ENCODE data around the gene NTM.

Gene NTM

GRCh38 chr11:132125988-132126871 is 755.8 kb downstream of the NTM start:
- Histone ChIP-seq H3K9me3 (ENCODE audit: control insufficient read depth in 2 of 2, low read length in 2 of 2) (no peaks in the 10 kb centered on the region), H3K27me3 (ENCODE audit: control insufficient read depth in 1 of 2, insufficient read depth in 2 of 2, low read length in 2 of 2) (peaks cover 0 to 6% of the 10 kb centered on the region in 2 donors), H3K4me3 (ENCODE audit: low read length in 2 of 2) (peak overlapping the region; percentile 26 to 69), H3K36me3 (ENCODE audit: control insufficient read depth in 2 of 2, insufficient read depth in 2 of 2, low read length in 2 of 2) (no peaks in the 10 kb centered on the region), H3K4me1 (ENCODE audit: control insufficient read depth, insufficient read depth, low read length) (peaks cover 15% of the 10 kb centered on the region), H3K9ac (ENCODE audit: low read length in 2 of 2) (peak overlapping the region; percentile 54 to 68), H3K27ac (ENCODE audit: low read length) (no peak overlapping the region)

GRCh38 chr11:132126973-132127899 is 756.8 kb downstream of the NTM start:
- H3K27me3 ChIP-seq (ENCODE audit: control insufficient read depth in 1 of 2, insufficient read depth in 2 of 2, low read length in 2 of 2): peaks cover 0 to 6% of the 10 kb centered on the region in 2 donors
- H3K27ac ChIP-seq (ENCODE audit: low read length): no peak overlapping the region
- H3K4me1 ChIP-seq (ENCODE audit: control insufficient read depth, insufficient read depth, low read length): peaks cover 15% of the 10 kb centered on the region
- peak overlapping the region in 1 of 2 donors; percentile 54 for H3K9ac ChIP-seq (ENCODE audit: low read length in 2 of 2)
- peak overlapping the region; percentile 26 to 69 for H3K4me3 ChIP-seq (ENCODE audit: low read length in 2 of 2)
- no peaks in the 10 kb centered on the region for H3K9me3 ChIP-seq (ENCODE audit: control insufficient read depth in 2 of 2, low read length in 2 of 2)
- H3K36me3 ChIP-seq (ENCODE audit: control insufficient read depth in 2 of 2, insufficient read depth in 2 of 2, low read length in 2 of 2): no peaks in the 10 kb centered on the region

GRCh38 chr11:132127900-132128288 is 757.5 kb downstream of the NTM start:
- Histone ChIP-seq H3K36me3 (ENCODE audit: control insufficient read depth in 2 of 2, insufficient read depth in 2 of 2, low read length in 2 of 2) (no peaks in the 10 kb centered on the region), H3K27me3 (ENCODE audit: control insufficient read depth in 1 of 2, insufficient read depth in 2 of 2, low read length in 2 of 2) (peaks cover 0 to 6% of the 10 kb centered on the region in 2 donors), H3K4me3 (ENCODE audit: low read length in 2 of 2) (no peak overlapping the region), H3K27ac (ENCODE audit: low read length) (no peak overlapping the region), H3K9ac (ENCODE audit: low read length in 2 of 2) (no peak overlapping the region), H3K4me1 (ENCODE audit: control insufficient read depth, insufficient read depth, low read length) (peaks cover 13% of the 10 kb centered on the region), H3K9me3 (ENCODE audit: control insufficient read depth in 2 of 2, low read length in 2 of 2) (no peaks in the 10 kb centered on the region)

GRCh38 chr11:132131047-132131446 is 760.6 kb downstream of the NTM start:
- no peak overlapping the region for H3K9ac ChIP-seq (ENCODE audit: low read length in 2 of 2)

GRCh38 chr11:132131961-132132360 is 761.5 kb downstream of the NTM start:
- Histone ChIP-seq H3K36me3 (ENCODE audit: control insufficient read depth in 2 of 2, insufficient read depth in 2 of 2, low read length in 2 of 2) (no peaks in the 10 kb centered on the region), H3K27ac (ENCODE audit: low read length) (no peak overlapping the region), H3K9me3 (ENCODE audit: control insufficient read depth in 2 of 2, low read length in 2 of 2) (no peaks in the 10 kb centered on the region), H3K9ac (ENCODE audit: low read length in 2 of 2) (no peak overlapping the region), H3K27me3 (ENCODE audit: control insufficient read depth in 1 of 2, insufficient read depth in 2 of 2, low read length in 2 of 2) (peaks cover 0 to 3% of the 10 kb centered on the region in 2 donors), H3K4me1 (ENCODE audit: control insufficient read depth, insufficient read depth, low read length) (peaks cover 7% of the 10 kb centered on the region), H3K4me3 (ENCODE audit: low read length in 2 of 2) (no peak overlapping the region)

More at GRCh38 chr11:132131047-132131446, 760.6 kb downstream of the NTM start:
- no peaks in the 10 kb centered on the region for H3K36me3 ChIP-seq (ENCODE audit: control insufficient read depth in 2 of 2, insufficient read depth in 2 of 2, low read length in 2 of 2)
- H3K4me3 ChIP-seq (ENCODE audit: low read length in 2 of 2): no peak overlapping the region
- peaks cover 11% of the 10 kb centered on the region for H3K4me1 ChIP-seq (ENCODE audit: control insufficient read depth, insufficient read depth, low read length)
- H3K27ac ChIP-seq (ENCODE audit: low read length): no peak overlapping the region
- H3K27me3 ChIP-seq (ENCODE audit: control insufficient read depth in 1 of 2, insufficient read depth in 2 of 2, low read length in 2 of 2): peaks cover 0 to 1% of the 10 kb centered on the region in 2 donors
- no peaks in the 10 kb centered on the region for H3K9me3 ChIP-seq (ENCODE audit: control insufficient read depth in 2 of 2, low read length in 2 of 2)

- no peak overlapping the region for H3K4me3 ChIP-seq (ENCODE audit: low read length in 2 of 2)
- no peaks in the 10 kb centered on the region for H3K36me3 ChIP-seq (ENCODE audit: control insufficient read depth in 2 of 2, insufficient read depth in 2 of 2, low read length in 2 of 2)
- peaks cover 0 to 3% of the 10 kb centered on the region in 2 donors for H3K27me3 ChIP-seq (ENCODE audit: control insufficient read depth in 1 of 2, insufficient read depth in 2 of 2, low read length in 2 of 2)
- no peaks in the 10 kb centered on the region for H3K4me1 ChIP-seq (ENCODE audit: control insufficient read depth, insufficient read depth, low read length)
- no peak overlapping the region for H3K9ac ChIP-seq (ENCODE audit: low read length in 2 of 2)
- H3K27ac ChIP-seq (ENCODE audit: low read length): no peak overlapping the region
- H3K9me3 ChIP-seq (ENCODE audit: control insufficient read depth in 2 of 2, low read length in 2 of 2): no peaks in the 10 kb centered on the region
Observed at GRCh38 chr11:132134322-132134721, 763.9 kb downstream of the NTM start.

GRCh38 chr11:132137289-132137980 is 767.0 kb downstream of the NTM start:
- H3K27ac ChIP-seq (ENCODE audit: low read length): no peak overlapping the region

GRCh38 chr11:132137981-132138313 is 767.5 kb downstream of the NTM start:
- Histone ChIP-seq H3K4me3 (ENCODE audit: low read length in 2 of 2) (no peak overlapping the region), H3K9me3 (ENCODE audit: control insufficient read depth in 2 of 2, low read length in 2 of 2) (no peaks in the 10 kb centered on the region), H3K4me1 (ENCODE audit: control insufficient read depth, insufficient read depth, low read length) (no peaks in the 10 kb centered on the region), H3K27me3 (ENCODE audit: control insufficient read depth in 1 of 2, insufficient read depth in 2 of 2, low read length in 2 of 2) (peaks cover 0 to 3% of the 10 kb centered on the region in 2 donors), H3K27ac (ENCODE audit: low read length) (no peak overlapping the region), H3K9ac (ENCODE audit: low read length in 2 of 2) (no peak overlapping the region), H3K36me3 (ENCODE audit: control insufficient read depth in 2 of 2, insufficient read depth in 2 of 2, low read length in 2 of 2) (no peaks in the 10 kb centered on the region)

More at GRCh38 chr11:132137289-132137980, 767.0 kb downstream of the NTM start:
- Histone ChIP-seq H3K9me3 (ENCODE audit: control insufficient read depth in 2 of 2, low read length in 2 of 2) (no peaks in the 10 kb centered on the region), H3K4me3 (ENCODE audit: low read length in 2 of 2) (no peak overlapping the region), H3K27me3 (ENCODE audit: control insufficient read depth in 1 of 2, insufficient read depth in 2 of 2, low read length in 2 of 2) (peaks cover 0 to 3% of the 10 kb centered on the region in 2 donors), H3K4me1 (ENCODE audit: control insufficient read depth, insufficient read depth, low read length) (no peaks in the 10 kb centered on the region), H3K9ac (ENCODE audit: low read length in 2 of 2) (no peak overlapping the region), H3K36me3 (ENCODE audit: control insufficient read depth in 2 of 2, insufficient read depth in 2 of 2, low read length in 2 of 2) (no peaks in the 10 kb centered on the region)

GRCh38 chr11:132139181-132139580 is 768.8 kb downstream of the NTM start:
- Histone ChIP-seq H3K36me3 (ENCODE audit: control insufficient read depth in 2 of 2, insufficient read depth in 2 of 2, low read length in 2 of 2) (no peaks in the 10 kb centered on the region), H3K27me3 (ENCODE audit: control insufficient read depth in 1 of 2, insufficient read depth in 2 of 2, low read length in 2 of 2) (peaks cover 0 to 3% of the 10 kb centered on the region in 2 donors), H3K9me3 (ENCODE audit: control insufficient read depth in 2 of 2, low read length in 2 of 2) (no peaks in the 10 kb centered on the region), H3K9ac (ENCODE audit: low read length in 2 of 2) (no peak overlapping the region), H3K4me1 (ENCODE audit: control insufficient read depth, insufficient read depth, low read length) (no peaks in the 10 kb centered on the region), H3K4me3 (ENCODE audit: low read length in 2 of 2) (no peak overlapping the region), H3K27ac (ENCODE audit: low read length) (no peak overlapping the region)

- H3K27ac ChIP-seq (ENCODE audit: low read length): no peak overlapping the region
- no peaks in the 10 kb centered on the region for H3K36me3 ChIP-seq (ENCODE audit: control insufficient read depth in 2 of 2, insufficient read depth in 2 of 2, low read length in 2 of 2)
- no peaks in the 10 kb centered on the region for H3K9me3 ChIP-seq (ENCODE audit: control insufficient read depth in 2 of 2, low read length in 2 of 2)
- no peak overlapping the region for H3K9ac ChIP-seq (ENCODE audit: low read length in 2 of 2)
- H3K27me3 ChIP-seq (ENCODE audit: control insufficient read depth in 1 of 2, insufficient read depth in 2 of 2, low read length in 2 of 2): peaks cover 0 to 3% of the 10 kb centered on the region in 2 donors
- H3K4me1 ChIP-seq (ENCODE audit: control insufficient read depth, insufficient read depth, low read length): no peaks in the 10 kb centered on the region
- H3K4me3 ChIP-seq (ENCODE audit: low read length in 2 of 2): no peak overlapping the region
Observed at GRCh38 chr11:132140056-132140455, 769.6 kb downstream of the NTM start.
